ENCODE measurements around the gene PPP2R2C. TPM values are rescaled to one million over a fixed set of nuclear protein-coding genes. Genes with fewer than 3 reads are reported as not detected.

PPP2R2C gene
- total and polyA plus RNA-seq, 2 experiments from 2014 or later: 1.3 to 9.2 TPM

GRCh38 chr4:6446538-6447451 lies 25.6 kb downstream of the PPP2R2C start (continued):
- no peak for TF ChIP-seq ZNF462 (CRISPR knock-in tag; IDR thresholded peaks at IDR 0.05)
- no peak for TF ChIP-seq NANOG (IDR thresholded peaks at IDR 0.05; ENCODE audit: borderline replicate concordance)
- TF ChIP-seq ETS1 (IDR thresholded peaks at IDR 0.05): no peak
- TF ChIP-seq ZNF114 (CRISPR knock-in tag; IDR thresholded peaks at IDR 0.05): no peak

- Mint-ChIP-seq H3K36me3 (ENCODE audit: low read depth) (no peaks in the 10 kb centered on the region), H3K27me3 (ENCODE audit: insufficient read depth, low read depth, poor library complexity) (peaks cover 9% of the 10 kb centered on the region), H3K9me3 (no peaks in the 10 kb centered on the region; the same call in 2 of the 3 replicates), H3K4me1 (peaks cover 14% of the 10 kb centered on the region), H3K4me3 (no peak overlapping the region), H3K27ac (peak overlapping the region; percentile 63)
- Histone ChIP-seq H3K27ac (ENCODE audit: low read depth) (no peak overlapping the region), H3K9me2 (ENCODE audit: insufficient read depth) (no peaks in the 10 kb centered on the region), H4K20me1 (replicated peaks; ENCODE audit: insufficient read depth) (no peaks in the 10 kb centered on the region), H3K36me3 (ENCODE audit: insufficient read depth) (no peaks in the 10 kb centered on the region), H2AFZ (no peak overlapping the region), H3K4me2 (no peak overlapping the region), H3K4me1 (ENCODE audit: insufficient read depth) (no peaks in the 10 kb centered on the region; the same call in 1 of the 2 replicates), H3K79me2 (replicated peaks; ENCODE audit: insufficient read depth) (no peaks in the 10 kb centered on the region), H3K27me3 (ENCODE audit: insufficient read depth) (no peaks in the 10 kb centered on the region), H3K4me3 (no peak overlapping the region), H3F3A (replicated peaks; ENCODE audit: low read depth) (no peaks in the 10 kb centered on the region)
- TF ChIP-seq EZH2 (IDR thresholded peaks at IDR 0.05; ENCODE audit: low read depth, unreplicated experiment) (no peak), STAT1 (IDR thresholded peaks at IDR 0.05; ENCODE audit: unreplicated experiment) (no peak), ZNF114 (CRISPR knock-in tag; IDR thresholded peaks at IDR 0.05) (no peak), CTCF (conservative IDR thresholded peaks at IDR 0.05; ENCODE audit: low read depth in 2 of 2) (no peak), ETS1 (IDR thresholded peaks at IDR 0.05) (no peak), JUNB (IDR thresholded peaks at IDR 0.05; ENCODE audit: unreplicated experiment) (no peak), EZH2phosphoT487 (IDR thresholded peaks at IDR 0.05; ENCODE audit: unreplicated experiment) (no peak), CREB1 (CRISPR knock-in tag; IDR thresholded peaks at IDR 0.05; ENCODE audit: low read depth) (no peak), ZNF331 (CRISPR knock-in tag; IDR thresholded peaks at IDR 0.05; ENCODE audit: low read depth) (no peak)
- DNase-seq (ENCODE audit: low spot score) (no peak), ATAC-seq (no peak)
Measured at GRCh38 chr4:6446130-6446482, 26.3 kb downstream of the PPP2R2C start.

All from GM23338 (cell line).